GM18909 (cell line): ENCODE data around the gene KCNK5.

ENCODE experiments used
- ATAC-seq: cut with Tn5 transposase; IDR thresholded peaks from one replicate; pipeline ENCODE4 v1.9.1; 2021; ENCODE audit warnings: mild to moderate bottlenecking; ENCODE audit not compliant: unreplicated experiment, poor library complexity

KCNK5 gene

GRCh38 chr6:39200498-39201020 lies 28.7 kb downstream of the KCNK5 start:
- no peak for ATAC-seq

GRCh38 chr6:39199976-39200375 lies 29.3 kb downstream of the KCNK5 start:
- ATAC-seq, result no peak

- no peak for ATAC-seq
Measured at GRCh38 chr6:39199231-39199940, 29.9 kb downstream of the KCNK5 start.

- no peak for ATAC-seq
Measured at GRCh38 chr6:39198528-39198927, 30.7 kb downstream of the KCNK5 start.

GRCh38 chr6:39197922-39198500 lies 31.3 kb downstream of the KCNK5 start:
- no peak for ATAC-seq

GRCh38 chr6:39197521-39197920 lies 31.8 kb downstream of the KCNK5 start:
- no peak for ATAC-seq

- no peak for ATAC-seq
Measured at GRCh38 chr6:39196673-39197091, 32.6 kb downstream of the KCNK5 start.

GRCh38 chr6:39195792-39196385 lies 33.4 kb downstream of the KCNK5 start:
- ATAC-seq, result no peak

GRCh38 chr6:39194466-39194865 lies 34.8 kb downstream of the KCNK5 start:
- no peak for ATAC-seq

GRCh38 chr6:39193201-39193791 lies 36.0 kb downstream of the KCNK5 start:
- no peak for ATAC-seq

- no peak for ATAC-seq
Measured at GRCh38 chr6:39192736-39193135, 36.5 kb downstream of the KCNK5 start.

GRCh38 chr6:39191236-39191930 lies 37.9 kb downstream of the KCNK5 start:
- no peak for ATAC-seq

- ATAC-seq, result no peak
Measured at GRCh38 chr6:39190545-39191235, 38.6 kb downstream of the KCNK5 start.

GRCh38 chr6:39189915-39190544 lies 39.2 kb downstream of the KCNK5 start:
- no peak for ATAC-seq

GRCh38 chr6:39189131-39189530 lies 40.1 kb downstream of the KCNK5 start:
- no peak for ATAC-seq

GRCh38 chr6:39188571-39188970 lies 40.7 kb downstream of the KCNK5 start:
- no peak for ATAC-seq

- ATAC-seq, result no peak
Measured at GRCh38 chr6:39188098-39188450, 41.2 kb downstream of the KCNK5 start.

- no peak for ATAC-seq
Measured at GRCh38 chr6:39184906-39185580, 44.2 kb downstream of the KCNK5 start.

- no peak for ATAC-seq
Measured at GRCh38 chr6:39182604-39183003, 46.7 kb downstream of the KCNK5 start.
